Liver (tissue), 9 donors: ENCODE results near the gene LAMC3. TPM values are rescaled to one million over a fixed set of nuclear protein-coding genes. Genes with fewer than 3 reads are reported as not detected.

Experiments
- DNase-seq: peaks from one replicate; pipeline ENCODE4 v3.0.0-alpha.2; 2017; ENCODE audit warnings: low spot score
- H3K27ac ChIP-seq, 2 donors: one replicate each; pipeline ENCODE4 v1.7.0; 2013; ENCODE audit warnings: inconsistent platforms in 2 of 2, low read length in 2 of 2, control low read depth in 1 of 2, low read depth in 1 of 2, mild to moderate bottlenecking in 1 of 2
- H3K27me3 ChIP-seq, 4 donors: one replicate each; pipeline versions ENCODE4 v1.6.1 to v1.7.0; 2013; ENCODE audit warnings: low read length in 3 of 4, inconsistent platforms in 1 of 4, mild to moderate bottlenecking in 1 of 4, moderate library complexity in 1 of 4; ENCODE audit not compliant: control insufficient read depth in 4 of 4, insufficient read depth in 4 of 4
- H3K36me3 ChIP-seq, 4 donors: one replicate each; pipeline versions ENCODE4 v1.6.1 to v1.7.0; 2013; ENCODE audit warnings: low read length in 3 of 4, mild to moderate bottlenecking in 3 of 4, low read depth in 1 of 4, moderate library complexity in 1 of 4; ENCODE audit not compliant: control insufficient read depth in 4 of 4, insufficient read depth in 3 of 4
- H3K4me1 ChIP-seq, 4 donors: one replicate each; pipeline versions ENCODE4 v1.6.1 to v1.7.0; 2013; ENCODE audit warnings: low read length in 3 of 4, mild to moderate bottlenecking in 3 of 4, moderate library complexity in 1 of 4; ENCODE audit not compliant: control insufficient read depth in 4 of 4, insufficient read depth in 4 of 4
- H3K4me3 ChIP-seq, 3 donors: one replicate each; pipeline versions ENCODE4 v1.6.1 to v1.7.0; 2013; ENCODE audit warnings: low read length in 3 of 3, control low read depth in 1 of 3, low read depth in 1 of 3, mild to moderate bottlenecking in 1 of 3
- H3K9ac ChIP-seq, 2 donors: one replicate each; pipeline ENCODE4 v1.7.0; 2013; ENCODE audit warnings: low read length in 2 of 2, mild to moderate bottlenecking in 2 of 2, moderate library complexity in 2 of 2, control low read depth in 1 of 2, low read depth in 1 of 2
- H3K9me3 ChIP-seq, 4 donors: one replicate each; pipeline versions ENCODE4 v1.6.1 to v1.7.0; 2013; ENCODE audit warnings: low read length in 3 of 4; ENCODE audit not compliant: control insufficient read depth in 4 of 4
- CTCF ChIP-seq: fragments of 150-350 bp; IDR thresholded peaks from 2 replicates; pipeline ENCODE4 v1.5.1; 2017; ENCODE audit warnings: improper control_type of control experiment, low read depth, low read length; ENCODE audit not compliant: missing input control
- GABPA ChIP-seq, 2 donors: IDR thresholded peaks in 1 of 2; conservative IDR thresholded peaks in 1 of 2; 2 replicates each; pipeline ENCODE4 v1.6.1; 2016; ENCODE audit warnings: antibody characterized with exemption in 2 of 2, mild to moderate bottlenecking in 1 of 2, moderate library complexity in 1 of 2
- HNF4A ChIP-seq, 2 donors: conservative IDR thresholded peaks; 2 replicates each; pipeline ENCODE4 v1.6.1; 2016; ENCODE audit warnings: antibody characterized with exemption in 2 of 2, mild to moderate bottlenecking in 2 of 2
- HNF4G ChIP-seq: IDR thresholded peaks from 2 replicates; pipeline ENCODE4 v1.6.1; 2016; ENCODE audit warnings: antibody characterized with exemption
- JUND ChIP-seq, 2 donors: IDR thresholded peaks; 2 replicates each; pipeline ENCODE4 v1.6.1; 2016; ENCODE audit warnings: antibody characterized with exemption in 2 of 2
- MAX ChIP-seq: IDR thresholded peaks from 2 replicates; pipeline ENCODE4 v1.6.1; 2016; ENCODE audit warnings: antibody characterized with exemption
- REST ChIP-seq: IDR thresholded peaks from 2 replicates; pipeline ENCODE4 v1.6.1; 2016; ENCODE audit warnings: antibody characterized with exemption, mild to moderate bottlenecking
- RXRA ChIP-seq, 2 donors: IDR thresholded peaks; 2 replicates each; pipeline ENCODE4 v1.6.1; 2017 to 2018; ENCODE audit warnings: antibody characterized with exemption in 2 of 2, mild to moderate bottlenecking in 1 of 2
- SP1 ChIP-seq: IDR thresholded peaks from 2 replicates; pipeline ENCODE4 v1.6.1; 2018; ENCODE audit warnings: antibody characterized with exemption, mild to moderate bottlenecking
- TAF1 ChIP-seq: conservative IDR thresholded peaks from 2 replicates; pipeline ENCODE4 v1.6.1; 2016; ENCODE audit warnings: antibody characterized with exemption, mild to moderate bottlenecking
- YY1 ChIP-seq: IDR thresholded peaks from 2 replicates; pipeline ENCODE4 v1.6.1; 2016; ENCODE audit warnings: antibody characterized with exemption, mild to moderate bottlenecking
- ZBTB33 ChIP-seq: IDR thresholded peaks from 2 replicates; pipeline ENCODE4 v1.6.1; 2016; ENCODE audit warnings: antibody characterized with exemption
- WGBS: extraction: QIAGEN DNeasy Blood & Tissue Kit; methylation state at CpG from one replicate; pipeline ENCODE4 v1.1.7; 2013; 5-methylcytosine and 5-hydroxymethylcytosine counted together
- polyA plus RNA-seq, 2 donors: library from polyadenylated mRNA; stranded (reverse) in 1 of 2; unstranded in 1 of 2; fragments of 200-250 nt in 1 of 2; fragments of >200 nt in 1 of 2; fragmentation: Nextera tagmentation in 1 of 2; extraction: Ambion mirVana in 1 of 2; gene quantifications; one replicate each; pipeline versions ENCODE4 v1.2.1 to v1.2.3, GENCODE V29; 2013 to 2015
- total RNA-seq, 2 donors: library from RNA; depleted of rRNA; stranded (reverse); fragments of >200 nt; gene quantifications; one replicate each; pipeline ENCODE4 v1.2.3, GENCODE V29; 2014
- donor health status: healthy.
- donor health status: healthy.
- donor health status: healthy.
- donor health status: healthy.
- donor health status: healthy.

The LAMC3 gene
- total and polyA plus RNA-seq, 4 donors = 1.4 to 5.9 (median 2.9) TPM

GRCh38 chr9:131037335-131038255, 28.6 kb downstream of the LAMC3 start:
- no peak overlapping the region for H3K4me3 ChIP-seq
- WGBS = 70% methylated on average over 26 of the region's 26 CpGs
- TF ChIP-seq TAF1 (no peak), RXRA (IDR thresholded peaks at IDR 0.05) (no peak), MAX (no peak), JUND (IDR thresholded peaks at IDR 0.05) (no peak), SP1 (peak; percentile 4)
- H3K27ac ChIP-seq = peak overlapping the region in 1 of 2 donors; percentile 14
- no peaks in the 10 kb centered on the region for H3K9me3 ChIP-seq
- peaks cover 0 to 6% (median 0%) of the 10 kb centered on the region in 4 donors for H3K4me1 ChIP-seq
- no peaks in the 10 kb centered on the region for H3K27me3 ChIP-seq
- no peaks in the 10 kb centered on the region for H3K36me3 ChIP-seq
- no peak overlapping the region for H3K9ac ChIP-seq
- no peak for DNase-seq

GRCh38 chr9:131038256-131039128, 29.5 kb downstream of the LAMC3 start:
- H3K27me3 ChIP-seq = no peaks in the 10 kb centered on the region
- H3K4me3 ChIP-seq = no peak overlapping the region
- H3K9me3 ChIP-seq = no peaks in the 10 kb centered on the region
- H3K36me3 ChIP-seq = no peaks in the 10 kb centered on the region
- DNase-seq = no peak
- H3K4me1 ChIP-seq = peaks cover 0 to 6% (median 0%) of the 10 kb centered on the region in 4 donors
- 89% methylated on average over 19 of the region's 19 CpGs for WGBS
- TF ChIP-seq HNF4G (no peak), CTCF (no peak), GABPA (IDR thresholded peaks at IDR 0.05 in 1 of 2, conservative IDR thresholded peaks at IDR 0.05 in 1 of 2) (no peak), HNF4A (conservative IDR thresholded peaks at IDR 0.05) (no peak), RXRA (IDR thresholded peaks at IDR 0.05) (no peak), REST (no peak), YY1 (no peak), ZBTB33 (no peak), TAF1 (no peak)
- H3K9ac ChIP-seq = no peak overlapping the region
- H3K27ac ChIP-seq = no peak overlapping the region
